Activated CD8-positive, alpha-beta memory T cell treated with anti-CD3 and anti-CD28 coated beads, Interleukin-2, amount 10 ng/mL, durations not matched to agents 7 days and 5 days (primary cell): ENCODE data around the gene CASQ2. TPM values are rescaled to one million over a fixed set of nuclear protein-coding genes. Genes with fewer than 3 reads are reported as not detected.

Experiments
- ATAC-seq: fragments of 150-1000 bp; cut with Tn5 transposase; one replicate; pipeline ENCODE4 v1.10.0; 2021; ENCODE audit warnings: moderate library complexity
- CTCF ChIA-PET: fragments of 350-600 bp; sonication (Branson Sonifier 250); formaldehyde crosslinking; loops from one replicate; lab custom pipeline; 2021; ENCODE audit warnings: antibody characterized with exemption; lab: Charles Lee
- DNase-seq: peaks from one replicate; pipeline ENCODE4 v3.0.0-alpha.2; 2020
- H3K27ac Mint-ChIP-seq: one replicate; pipeline ENCODE4 v1.8.0; 2021; ENCODE audit warnings: mild to moderate bottlenecking, mixed read lengths
- H3K27me3 Mint-ChIP-seq: one replicate; pipeline ENCODE4 v1.8.0; 2021; ENCODE audit warnings: mixed read lengths
- H3K36me3 Mint-ChIP-seq: one replicate; pipeline ENCODE4 v1.8.0; 2021; ENCODE audit warnings: mild to moderate bottlenecking, mixed read lengths
- H3K4me1 Mint-ChIP-seq: one replicate; pipeline ENCODE4 v1.8.0; 2021; ENCODE audit warnings: mixed read lengths
- H3K4me3 Mint-ChIP-seq: one replicate; pipeline ENCODE4 v1.8.0; 2021; ENCODE audit warnings: mild to moderate bottlenecking, moderate library complexity, mixed read lengths
- H3K9me3 Mint-ChIP-seq: one replicate; pipeline ENCODE4 v1.8.0; 2022; ENCODE audit warnings: low read depth, mixed read lengths
- total RNA-seq, 2 experiments: library from RNA; stranded (reverse); gene quantifications; one replicate each; pipeline ENCODE4 v1.2.3, GENCODE V29; 2021

CASQ2 gene
- total RNA-seq, 2 experiments from 2014 or later: not detected

DNA sequence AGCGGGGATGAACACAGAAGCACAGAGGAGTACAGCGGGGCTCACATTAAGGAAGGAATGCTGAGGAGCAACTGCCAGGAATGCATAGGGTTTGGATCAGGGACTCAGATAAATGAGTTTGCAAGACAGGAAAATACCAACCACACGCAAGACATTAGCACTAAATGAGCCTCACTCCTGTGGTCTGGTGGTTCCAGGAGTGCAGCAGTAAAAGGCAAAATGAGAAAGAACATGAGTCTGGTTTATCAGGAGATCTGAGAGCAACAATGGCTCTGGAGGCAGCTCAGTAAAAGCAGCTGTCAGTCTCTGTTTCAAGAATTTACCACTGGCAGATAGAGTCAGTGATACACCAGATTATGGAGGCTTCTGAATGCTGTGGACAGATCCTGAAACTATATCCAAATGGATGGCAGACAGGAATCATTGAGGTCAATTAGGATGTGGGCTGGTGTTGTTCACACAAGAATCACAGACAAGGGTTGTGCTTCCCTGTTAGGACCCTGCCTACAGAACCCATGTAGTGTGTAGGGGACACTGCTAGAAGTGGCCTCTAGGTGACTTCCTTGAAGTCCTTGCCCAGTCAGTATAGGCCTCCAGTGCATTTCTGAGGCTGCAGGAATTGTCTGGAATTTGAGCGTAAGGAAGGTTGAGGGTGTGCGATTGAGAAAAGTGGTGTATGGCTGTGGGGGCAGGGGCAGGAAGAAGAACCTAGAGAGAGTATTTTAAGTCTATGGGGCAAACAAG is 50.3 kb downstream of the CASQ2 start:
- no peaks in the 10 kb centered on the region for H3K4me1 Mint-ChIP-seq
- CTCF ChIA-PET: interaction anchor here (2.0 kb wide), 1 partner anchor 53 kb away, joined by 5 read pairs; no protein-coding TSS in a partner anchor
- H3K27ac Mint-ChIP-seq: no peak overlapping the region
- ATAC-seq (no peak), DNase-seq (no peak)
- H3K27me3 Mint-ChIP-seq: peaks cover 8% of the 10 kb centered on the region
- no peaks in the 10 kb centered on the region for H3K36me3 Mint-ChIP-seq
- H3K4me3 Mint-ChIP-seq: no peak overlapping the region
- no peaks in the 10 kb centered on the region for H3K9me3 Mint-ChIP-seq

DNA sequence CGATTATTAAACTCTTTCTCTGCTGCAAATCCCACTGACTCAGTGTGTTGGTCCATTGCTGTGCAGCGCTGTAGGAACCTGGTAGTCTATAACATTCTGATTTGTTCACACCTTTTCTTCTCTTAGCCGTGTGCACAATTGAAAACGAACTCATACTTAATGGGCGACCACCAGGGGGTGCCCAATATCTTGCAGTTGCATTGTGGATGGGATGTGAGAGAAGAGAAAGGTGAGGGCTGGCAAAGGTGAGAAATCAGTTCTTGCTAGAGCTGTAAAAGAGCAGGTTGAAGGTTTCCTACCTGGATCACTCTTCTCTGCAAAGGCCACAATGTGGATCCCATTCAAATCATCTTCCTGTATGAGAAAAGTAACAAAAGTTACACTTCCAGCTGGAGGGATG is 51.0 kb downstream of the CASQ2 start:
- ATAC-seq: no peak
- Mint-ChIP-seq H3K4me1 (no peaks in the 10 kb centered on the region), H3K4me3 (no peak overlapping the region), H3K27ac (no peak overlapping the region), H3K27me3 (peaks cover 8% of the 10 kb centered on the region), H3K36me3 (no peaks in the 10 kb centered on the region), H3K9me3 (no peaks in the 10 kb centered on the region)
- CTCF ChIA-PET: interaction anchor here (2.0 kb wide), 1 partner anchor 54 kb away, joined by 5 read pairs; no protein-coding TSS in a partner anchor
- DNase-seq: peak; percentile 47

DNA sequence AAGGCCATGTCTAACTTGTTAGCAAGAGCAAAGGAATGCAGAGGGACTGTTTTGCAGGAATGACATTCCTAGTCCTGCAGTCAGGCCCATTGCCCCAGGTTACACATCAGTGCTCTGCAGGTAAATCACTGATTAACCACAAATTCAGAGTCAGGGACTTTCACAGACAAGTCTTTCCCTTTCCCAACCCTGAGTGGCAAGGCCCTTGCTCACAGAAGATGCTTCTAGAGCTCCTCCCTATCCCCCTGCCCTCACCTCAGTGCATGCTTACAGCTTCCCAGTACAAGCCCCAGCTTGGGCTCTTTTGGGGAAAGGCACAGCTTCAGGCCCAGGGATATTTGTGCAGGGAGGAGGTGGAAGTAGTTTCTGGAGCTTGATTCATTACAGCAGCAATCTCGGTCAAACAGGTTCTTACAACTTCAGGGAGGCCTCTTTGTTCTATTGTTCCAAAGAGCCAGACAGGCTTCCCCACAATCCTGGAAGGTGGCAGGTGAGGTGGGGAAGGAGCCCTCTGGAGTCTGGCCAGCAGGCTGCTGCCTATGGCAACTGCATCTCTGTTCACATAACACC is 53.9 kb downstream of the CASQ2 start:
- Mint-ChIP-seq H3K27ac (no peak overlapping the region), H3K36me3 (no peaks in the 10 kb centered on the region), H3K4me3 (no peak overlapping the region), H3K9me3 (no peaks in the 10 kb centered on the region), H3K4me1 (no peaks in the 10 kb centered on the region), H3K27me3 (peaks cover 19% of the 10 kb centered on the region)
- CTCF ChIA-PET: no interaction called here
- ATAC-seq: no peak
- no peak for DNase-seq

DNA sequence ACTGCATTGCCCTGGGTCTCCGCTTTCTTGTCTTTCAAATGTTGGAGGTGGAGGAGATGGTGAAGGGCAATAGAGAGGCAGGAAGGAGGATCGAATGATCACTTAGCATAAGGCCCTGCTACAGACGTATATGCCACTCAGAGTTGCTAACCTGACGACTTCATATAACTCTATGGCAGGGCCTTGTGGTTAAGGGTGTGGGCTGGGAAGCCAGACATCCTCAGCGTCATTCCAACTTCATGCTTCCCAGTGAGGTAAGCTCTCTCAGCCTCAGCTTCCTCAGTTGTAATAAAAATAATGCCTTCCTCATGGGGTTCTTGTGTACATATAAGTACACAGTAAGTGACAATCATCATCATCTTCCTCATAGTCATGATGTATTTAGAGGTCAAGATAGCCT is 54.6 kb downstream of the CASQ2 start:
- no peaks in the 10 kb centered on the region for H3K9me3 Mint-ChIP-seq
- no peaks in the 10 kb centered on the region for H3K36me3 Mint-ChIP-seq
- no peak overlapping the region for H3K4me3 Mint-ChIP-seq
- DNase-seq (no peak), ATAC-seq (no peak)
- CTCF ChIA-PET: no interaction called here
- H3K27ac Mint-ChIP-seq: no peak overlapping the region
- no peaks in the 10 kb centered on the region for H3K4me1 Mint-ChIP-seq
- H3K27me3 Mint-ChIP-seq: peaks cover 23% of the 10 kb centered on the region

DNA sequence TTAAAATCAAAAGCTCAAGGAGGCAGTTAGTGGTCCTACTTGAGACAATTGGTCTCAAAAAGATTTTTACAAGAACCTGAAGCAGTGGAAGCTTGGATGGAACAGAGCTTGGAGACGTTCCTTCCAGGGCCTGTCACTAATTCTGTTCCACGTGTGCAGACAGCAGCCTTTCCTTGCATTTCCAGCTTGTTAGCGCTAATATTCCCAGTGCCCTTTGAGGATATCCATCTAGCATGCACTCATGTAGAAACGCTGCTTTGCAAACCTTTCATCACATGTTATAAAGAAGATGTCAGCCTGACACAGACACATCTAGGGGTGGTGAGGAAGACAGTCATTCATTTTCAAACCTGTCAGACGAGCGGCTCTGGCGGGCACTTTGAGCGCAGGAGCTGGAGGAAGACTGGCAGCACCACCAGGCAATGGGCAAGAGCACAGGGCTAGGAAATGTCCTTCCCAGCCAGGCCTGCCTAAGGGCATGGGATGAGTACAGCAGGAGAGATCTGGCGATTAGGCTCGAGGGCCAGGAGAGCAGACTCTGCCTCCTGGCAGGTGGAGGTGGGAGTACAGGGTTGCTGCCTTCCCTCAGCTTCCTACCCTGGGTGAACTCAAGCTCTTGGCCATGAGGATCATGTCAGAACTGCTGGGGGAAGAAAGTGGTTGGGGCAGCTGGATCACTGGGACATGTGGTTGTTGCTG is 55.5 kb downstream of the CASQ2 start:
- Mint-ChIP-seq H3K4me3 (no peak overlapping the region), H3K27me3 (peaks cover 23% of the 10 kb centered on the region), H3K4me1 (no peaks in the 10 kb centered on the region), H3K27ac (no peak overlapping the region), H3K9me3 (no peaks in the 10 kb centered on the region), H3K36me3 (no peaks in the 10 kb centered on the region)
- DNase-seq (no peak), ATAC-seq (no peak)
- CTCF ChIA-PET: no interaction called here

DNA sequence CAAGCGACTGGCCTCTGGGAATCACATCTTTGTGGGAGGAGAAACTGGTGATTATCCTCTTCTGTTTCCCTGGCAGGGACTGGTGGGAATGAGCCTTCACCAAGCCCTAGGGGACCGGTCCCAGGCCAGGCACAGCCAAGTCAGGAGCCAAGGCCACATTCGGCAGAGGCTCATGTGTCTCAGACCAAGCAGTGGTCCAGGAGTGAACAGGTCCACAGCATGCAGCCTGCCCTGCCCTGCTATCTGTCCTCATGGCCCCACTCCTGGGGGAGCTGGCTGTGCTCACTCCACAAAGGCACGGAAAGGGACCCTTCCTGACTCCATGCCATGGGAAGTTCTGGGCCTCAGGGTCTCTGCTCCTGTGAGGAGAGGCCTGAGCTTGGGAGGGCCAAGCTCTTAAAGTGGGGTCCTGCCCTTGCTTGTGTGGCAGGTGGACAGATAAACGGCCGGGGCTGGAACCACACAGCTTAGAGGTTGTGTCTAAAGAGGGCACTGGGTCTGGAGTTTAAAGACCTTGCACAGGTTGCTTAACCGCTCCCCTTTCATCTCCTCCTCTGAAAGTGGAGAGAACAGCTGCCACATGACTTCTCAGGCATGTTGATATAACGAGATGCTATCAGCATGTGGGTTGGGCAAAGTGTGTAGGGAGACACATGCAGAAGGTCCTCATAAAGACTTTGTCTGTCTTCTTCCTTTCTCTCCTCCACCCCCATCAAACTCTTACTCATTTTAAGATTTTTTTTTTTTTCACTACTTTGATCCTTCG is 57.5 kb downstream of the CASQ2 start:
- CTCF ChIA-PET: interaction anchor here (1.2 kb wide), 1 partner anchor 61 kb away, joined by 5 read pairs; no protein-coding TSS in a partner anchor
- DNase-seq (no peak), ATAC-seq (no peak)
- Mint-ChIP-seq H3K9me3 (no peaks in the 10 kb centered on the region), H3K27me3 (peaks cover 22% of the 10 kb centered on the region), H3K4me3 (no peak overlapping the region), H3K4me1 (no peaks in the 10 kb centered on the region), H3K27ac (no peak overlapping the region), H3K36me3 (no peaks in the 10 kb centered on the region)

DNA sequence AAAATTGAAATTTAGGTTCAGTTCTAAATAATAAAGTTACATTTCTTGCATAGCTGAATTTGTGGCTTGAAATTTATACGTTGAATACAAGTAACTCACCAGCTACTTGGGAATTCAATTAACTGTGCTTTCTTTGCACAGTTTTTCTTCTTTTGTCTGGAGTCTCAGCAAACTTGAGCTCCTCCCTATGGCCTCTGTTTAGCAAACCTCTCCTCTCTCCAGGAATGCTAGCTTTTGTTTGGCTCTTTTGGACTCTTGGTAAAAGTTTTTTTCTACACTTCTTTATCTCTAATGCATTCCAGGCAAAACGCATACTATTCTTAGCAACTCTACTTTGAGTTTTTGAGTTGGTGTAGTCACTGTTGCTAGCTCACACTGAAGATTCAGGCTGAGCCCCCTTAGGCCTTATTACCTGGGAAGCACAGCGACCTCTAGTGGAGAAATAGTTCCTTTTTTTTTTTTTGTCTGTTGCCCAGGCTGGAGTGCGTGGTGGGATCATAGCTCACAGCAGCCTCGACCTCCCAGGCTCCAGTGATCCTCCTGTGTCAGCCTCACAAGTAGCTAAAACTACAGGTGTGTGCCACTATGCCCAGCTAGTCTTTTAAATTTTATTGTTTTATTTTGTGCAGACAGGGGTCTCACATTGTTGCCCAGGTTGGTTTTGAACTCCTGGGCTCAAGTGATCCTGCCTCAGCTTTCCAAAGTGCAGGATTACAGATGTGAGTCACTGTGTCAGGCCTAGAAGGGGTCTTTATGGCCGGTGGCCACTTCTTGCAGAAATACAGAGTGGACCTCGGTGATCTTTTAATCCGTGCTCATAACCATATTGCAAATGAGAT is 61.7 kb downstream of the CASQ2 start:
- H3K27ac Mint-ChIP-seq: no peak overlapping the region
- ATAC-seq: peak; percentile 45

DNA sequence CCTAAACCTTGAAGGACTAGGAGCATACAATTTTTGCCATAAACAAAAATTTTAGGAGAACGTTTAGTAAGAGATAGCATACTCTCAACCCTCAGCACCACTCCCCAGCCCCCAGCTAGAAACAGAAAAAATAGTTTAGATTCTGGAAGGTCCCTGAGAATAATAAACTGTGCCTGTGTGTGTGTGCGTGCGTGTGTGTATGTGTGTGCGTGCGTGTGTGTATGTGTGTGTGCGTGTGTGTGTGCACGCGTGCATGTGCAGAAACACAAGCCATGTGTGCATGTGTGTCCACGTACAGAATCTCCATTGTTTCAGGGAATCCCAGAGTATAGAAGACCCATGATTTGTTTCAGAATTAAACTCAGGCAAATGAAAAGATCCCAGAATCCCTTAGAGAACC is 62.6 kb downstream of the CASQ2 start:
- Mint-ChIP-seq H3K9me3 (no peaks in the 10 kb centered on the region), H3K36me3 (no peaks in the 10 kb centered on the region), H3K4me1 (no peaks in the 10 kb centered on the region), H3K27me3 (peaks cover 21% of the 10 kb centered on the region), H3K4me3 (no peak overlapping the region), H3K27ac (no peak overlapping the region)
- DNase-seq (no peak), ATAC-seq (no peak)
- CTCF ChIA-PET: interaction anchor here (0.6 to 2.8 kb wide), 15 partner anchors 10 to 1266 kb away, joined by 3 to 41 read pairs (median 4); no protein-coding TSS in a partner anchor

More for the DNA sequence above, 61.7 kb downstream of the CASQ2 start:
- Mint-ChIP-seq H3K36me3 (no peaks in the 10 kb centered on the region), H3K9me3 (no peaks in the 10 kb centered on the region), H3K4me3 (no peak overlapping the region), H3K4me1 (no peaks in the 10 kb centered on the region), H3K27me3 (peaks cover 18% of the 10 kb centered on the region)
- CTCF ChIA-PET: interaction anchor here (0.6 to 2.8 kb wide), 25 partner anchors 10 to 564 kb away, joined by 3 to 41 read pairs (median 4); no protein-coding TSS in a partner anchor
- DNase-seq: no peak

DNA sequence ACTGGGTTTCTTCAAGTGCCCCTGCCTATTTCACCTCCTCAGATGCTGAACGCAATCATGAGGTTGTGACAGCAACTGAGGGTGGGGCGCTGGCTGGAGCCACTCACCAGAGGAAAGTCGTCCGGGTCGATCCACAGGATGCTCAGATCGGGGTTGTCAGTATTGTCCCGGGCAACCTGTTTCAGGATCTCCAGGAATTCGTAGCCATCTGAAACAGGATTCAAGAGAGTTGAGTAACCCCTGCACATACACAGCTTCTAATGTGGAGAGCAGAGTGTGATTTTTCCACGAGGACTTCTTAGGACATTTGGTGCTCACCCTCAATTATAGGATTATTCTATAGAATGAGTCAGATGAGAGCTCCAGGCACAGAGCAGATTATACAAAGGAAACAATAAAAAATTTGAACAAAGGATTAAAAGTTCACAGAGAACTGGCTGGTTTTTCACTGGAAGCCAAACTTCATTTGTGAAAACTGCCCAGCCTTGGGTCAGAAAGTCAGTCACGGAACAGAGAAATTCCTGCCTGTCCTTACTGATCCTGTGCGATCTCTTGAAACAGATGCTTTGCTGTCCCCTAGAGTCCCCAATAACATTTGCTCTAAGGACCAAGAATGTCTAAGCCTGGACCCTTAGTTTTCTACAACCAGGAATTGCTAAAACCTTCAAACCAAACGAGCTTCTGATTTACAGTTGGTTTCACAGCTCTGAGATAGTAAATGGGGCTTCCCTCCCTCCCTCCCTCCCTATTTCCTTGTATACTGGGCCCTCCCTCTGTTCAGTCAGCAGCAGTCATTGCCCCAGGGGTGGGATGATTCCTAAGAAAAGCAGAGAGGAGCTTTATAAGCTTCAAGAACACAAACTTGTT is 63.2 kb downstream of the CASQ2 start:
- ATAC-seq (no peak), DNase-seq (no peak)
- Mint-ChIP-seq H3K36me3 (no peaks in the 10 kb centered on the region), H3K4me3 (no peak overlapping the region), H3K9me3 (no peaks in the 10 kb centered on the region), H3K27ac (no peak overlapping the region), H3K27me3 (peaks cover 22% of the 10 kb centered on the region), H3K4me1 (no peaks in the 10 kb centered on the region)
- CTCF ChIA-PET: interaction anchor here (0.6 to 2.8 kb wide), 5 partner anchors 11 to 1266 kb away, joined by 3 to 41 read pairs (median 4); no protein-coding TSS in a partner anchor

DNA sequence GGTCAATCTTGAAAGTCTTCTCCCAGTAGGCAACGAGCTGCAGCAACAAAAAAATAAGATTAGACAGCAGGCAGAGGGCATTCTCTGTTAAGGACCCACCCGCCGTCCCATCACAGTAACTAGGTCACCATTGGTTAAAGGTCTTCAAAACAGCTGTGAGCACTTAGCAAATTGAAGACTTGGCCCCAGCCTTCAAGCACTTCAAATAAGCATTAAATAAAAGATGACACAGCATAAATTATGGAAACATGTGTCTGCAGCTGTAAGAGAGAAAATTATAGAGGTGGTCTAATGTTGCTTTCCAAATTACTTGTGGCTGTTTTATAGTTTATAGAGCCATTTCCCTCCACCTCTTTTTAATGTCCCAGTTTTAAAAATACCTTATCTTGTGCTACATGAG is 65.6 kb downstream of the CASQ2 start:
- Mint-ChIP-seq H3K27ac (no peak overlapping the region), H3K9me3 (no peaks in the 10 kb centered on the region), H3K4me1 (no peaks in the 10 kb centered on the region), H3K27me3 (peaks cover 18% of the 10 kb centered on the region), H3K4me3 (no peak overlapping the region), H3K36me3 (no peaks in the 10 kb centered on the region)
- CTCF ChIA-PET: no interaction called here
- ATAC-seq: no peak
- no peak for DNase-seq

DNA sequence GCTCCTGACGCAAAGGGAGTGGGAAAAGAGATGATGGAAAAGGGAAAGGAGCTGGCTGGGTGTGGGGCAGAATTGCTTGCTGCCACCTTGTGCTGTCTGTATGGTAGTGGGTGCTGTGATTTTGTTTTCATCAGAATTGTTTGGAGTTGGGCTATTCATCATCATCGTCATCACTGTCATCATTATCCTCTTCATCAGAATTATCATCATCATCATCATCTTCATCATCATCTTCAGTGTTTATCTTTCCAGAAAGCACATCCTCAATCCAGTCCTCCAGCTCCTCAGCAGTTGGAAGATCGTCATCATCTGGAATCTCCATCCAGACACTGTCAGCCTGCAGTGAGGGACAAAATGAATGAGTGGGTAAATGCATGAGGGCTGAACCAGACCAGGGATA is 67.4 kb downstream of the CASQ2 start:
- Mint-ChIP-seq H3K27ac (no peak overlapping the region), H3K9me3 (no peaks in the 10 kb centered on the region), H3K4me1 (no peaks in the 10 kb centered on the region), H3K27me3 (peaks cover 20% of the 10 kb centered on the region), H3K36me3 (no peaks in the 10 kb centered on the region), H3K4me3 (no peak overlapping the region)
- DNase-seq (no peak), ATAC-seq (no peak)
- CTCF ChIA-PET: interaction anchor here (0.9 kb wide), 1 partner anchor 93 kb away, joined by 3 read pairs; no protein-coding TSS in a partner anchor

DNA sequence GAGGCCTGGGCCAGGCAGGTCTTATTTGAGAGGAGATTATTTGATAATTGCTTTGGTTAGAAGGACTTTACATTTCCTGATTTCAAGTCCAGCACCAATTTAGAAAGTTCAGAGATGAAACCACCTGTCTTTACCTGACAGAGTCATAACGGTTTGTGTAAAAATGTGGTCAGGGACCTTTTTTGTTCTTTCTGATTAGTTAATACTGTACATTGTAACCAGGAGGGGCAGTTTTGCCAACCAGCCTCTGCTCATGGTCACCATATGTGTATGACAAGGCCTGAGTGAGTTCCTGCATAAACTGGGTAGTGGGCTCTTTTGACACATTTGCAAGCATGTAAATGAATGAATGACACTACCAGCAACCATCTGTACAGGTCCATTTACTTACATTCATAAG is 70.9 kb downstream of the CASQ2 start:
- H3K4me3 Mint-ChIP-seq: no peak overlapping the region
- CTCF ChIA-PET: no interaction called here
- no peaks in the 10 kb centered on the region for H3K36me3 Mint-ChIP-seq

More for the DNA sequence above, 70.9 kb downstream of the CASQ2 start:
- H3K9me3 Mint-ChIP-seq: no peaks in the 10 kb centered on the region
- H3K27me3 Mint-ChIP-seq: peaks cover 20% of the 10 kb centered on the region
- H3K27ac Mint-ChIP-seq: no peak overlapping the region
- no peak for DNase-seq
- H3K4me1 Mint-ChIP-seq: no peaks in the 10 kb centered on the region
- ATAC-seq: no peak
